HG03159 (cell line): Measurements from ENCODE around the gene TEX30.
"Not testable (repeated sequence)": the region's sequence is repeated elsewhere in the genome, so short reads cannot be mapped to it uniquely, and the experiment has no call there.

Experiments
- ATAC-seq: cut with Tn5 transposase; IDR thresholded peaks from one replicate; pipeline ENCODE4 v1.9.1; 2021; ENCODE audit warnings: mild to moderate bottlenecking, moderate library complexity; ENCODE audit not compliant: unreplicated experiment

Gene TEX30

GRCh38 chr13:102773441-102774213 is at the start of gene TEX30:
TEX30 (minus strand) TSS chr13:102773786; CDS start chr13:102770026, 3,760 bp downstream.
- ATAC-seq = peak; percentile 90

DNA sequence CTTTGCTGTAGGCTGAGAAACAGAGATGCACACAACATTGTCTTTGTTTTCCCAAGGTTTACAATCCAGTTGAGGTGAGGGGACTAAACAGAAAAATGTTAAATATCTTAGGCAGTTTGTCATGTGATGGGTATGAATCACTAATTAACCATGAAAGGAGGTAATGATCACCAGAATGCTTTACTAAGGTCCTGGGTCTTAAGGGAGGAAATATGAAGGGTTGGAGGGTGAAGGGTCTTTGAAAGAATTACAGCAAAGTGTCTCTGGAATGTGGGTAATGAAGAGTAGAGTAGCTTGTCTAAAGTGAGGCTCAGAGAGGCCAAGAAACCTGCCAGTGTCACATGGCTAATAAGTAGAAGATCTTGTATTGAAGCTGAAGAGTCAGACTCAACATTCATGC is 44.3 kb upstream of the TEX30 start:
- no peak for ATAC-seq

- no peak for ATAC-seq
Measured at GRCh38 chr13:102817241-102817640, 43.7 kb upstream of the TEX30 start.

DNA sequence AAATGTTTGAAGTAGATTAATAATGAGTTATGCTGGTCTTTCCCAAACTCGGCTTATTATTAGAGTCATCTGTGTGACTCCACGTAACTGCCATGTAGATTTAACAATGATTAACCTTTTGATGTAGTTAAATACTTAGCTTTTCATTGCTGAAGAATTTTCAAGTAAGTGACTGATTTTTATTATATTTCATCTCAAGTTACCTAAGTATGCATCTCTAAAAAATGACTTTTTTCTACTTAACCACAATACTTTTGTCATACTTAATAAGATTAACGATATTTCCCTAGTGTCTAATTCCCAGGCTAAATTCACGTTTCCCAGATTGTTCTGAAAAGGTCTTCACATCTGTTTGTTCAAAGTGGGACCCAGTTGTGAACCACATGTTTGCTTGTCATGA is 43.1 kb upstream of the TEX30 start:
- no peak for ATAC-seq

DNA sequence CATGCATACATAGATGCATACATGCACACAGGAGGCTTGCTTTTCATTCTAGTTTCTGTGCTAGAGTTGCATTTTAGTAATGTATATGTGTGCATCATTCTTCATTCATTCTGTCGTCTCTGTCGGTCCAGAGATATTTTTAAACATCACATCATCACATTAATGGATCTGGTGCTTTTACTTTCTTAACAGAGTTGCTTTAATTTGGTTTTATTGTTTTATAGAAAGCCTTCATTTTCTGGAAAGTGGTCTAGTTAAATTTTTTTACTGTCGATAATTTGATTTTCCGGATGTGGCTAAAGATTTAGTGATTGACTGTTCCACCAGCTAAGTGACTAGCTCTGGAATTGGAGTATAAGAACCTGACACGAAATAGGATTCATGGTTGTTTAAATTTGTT is 42.2 kb upstream of the TEX30 start:
- no peak for ATAC-seq

- ATAC-seq = no peak
Measured at GRCh38 chr13:102814793-102815192, 41.2 kb upstream of the TEX30 start.

DNA sequence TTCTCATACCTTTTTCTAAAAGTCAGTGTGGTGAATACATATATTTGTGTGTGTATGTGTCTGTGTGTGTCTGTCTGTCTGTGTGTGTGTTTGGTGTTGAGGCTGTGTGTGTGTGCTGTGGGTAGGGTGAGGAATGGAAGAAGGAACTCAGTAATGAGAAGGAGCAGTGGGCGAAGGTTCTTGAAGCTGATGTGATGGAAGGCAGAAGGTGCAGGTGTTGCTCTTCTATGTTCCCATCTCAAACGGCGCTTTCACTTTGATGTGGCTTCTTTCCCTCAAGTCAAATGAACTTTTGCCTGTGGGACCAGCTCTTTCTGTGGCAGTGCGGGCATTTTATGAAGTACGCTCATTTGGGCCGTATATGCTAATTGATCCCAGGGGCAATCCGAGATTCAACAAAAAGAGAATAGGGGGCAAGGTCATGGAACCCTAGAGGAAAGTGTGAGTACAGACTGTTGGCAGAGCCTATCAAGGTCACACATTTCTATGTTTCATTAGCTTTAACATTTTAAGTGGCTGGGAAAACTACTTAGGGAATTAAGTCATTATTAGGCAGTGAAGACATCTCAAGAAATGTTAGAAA is 40.5 kb upstream of the TEX30 start:
- no peak for ATAC-seq

GRCh38 chr13:102812611-102813287 is 39.2 kb upstream of the TEX30 start:
- ATAC-seq = no peak

GRCh38 chr13:102807699-102808098 is 34.1 kb upstream of the TEX30 start:
- ATAC-seq = no peak

- ATAC-seq = no peak
Measured at GRCh38 chr13:102805680-102806079, 32.1 kb upstream of the TEX30 start.

DNA sequence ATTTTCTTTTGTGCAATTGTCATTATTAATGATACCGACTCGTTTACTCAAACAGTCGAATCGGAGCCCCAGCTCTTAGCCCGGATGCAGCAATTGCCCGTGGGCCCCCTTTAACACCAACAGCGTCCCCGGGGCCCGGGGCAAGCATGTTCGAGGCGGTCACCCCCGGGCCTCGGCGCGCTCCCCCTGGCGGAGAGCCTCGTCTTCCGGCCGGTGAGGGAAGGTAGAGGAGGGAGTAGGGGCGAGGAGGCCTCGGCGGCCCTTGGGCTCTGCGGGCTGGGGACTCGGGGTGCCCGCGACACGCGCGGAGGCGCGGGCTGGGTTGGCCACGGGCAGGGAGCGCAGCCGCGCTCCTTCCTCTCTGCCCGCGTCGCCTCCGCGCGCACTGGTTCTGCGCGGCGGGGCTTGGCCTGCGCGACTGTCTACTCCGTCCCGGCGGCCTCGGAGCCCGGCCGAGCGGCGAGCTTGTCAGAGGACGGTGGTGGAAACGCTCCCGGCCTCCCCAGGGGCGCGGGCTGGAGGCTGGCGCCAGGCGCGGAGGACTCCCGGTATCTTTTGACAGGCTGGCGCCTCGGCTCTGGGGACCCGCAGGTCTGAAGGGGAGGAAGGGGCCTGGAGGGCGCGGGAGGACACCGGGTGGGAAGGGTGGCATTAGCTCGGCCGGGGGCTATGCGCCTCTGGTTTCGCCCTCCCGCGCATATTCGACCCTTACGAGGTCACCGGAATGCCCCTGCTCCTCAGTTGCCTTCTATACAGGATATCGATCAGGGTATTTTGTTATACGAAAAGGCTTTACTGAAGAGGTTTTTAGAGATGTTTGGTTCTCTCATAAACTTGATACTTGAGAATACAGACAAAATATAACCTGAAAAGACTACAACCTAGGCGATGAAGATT is 26.8 kb upstream of the TEX30 start:
- ATAC-seq = peak; percentile 78

- peak; percentile 5 for ATAC-seq
Measured at GRCh38 chr13:102799426-102800144, 26.0 kb upstream of the TEX30 start.

- ATAC-seq = peak; percentile 85
Measured at GRCh38 chr13:102798581-102799425, 25.2 kb upstream of the TEX30 start, which contains the start of the genes BIVM and POGLUT2. BIVM (plus strand) TSS chr13:102799119; CDS start chr13:102807268, 8,149 bp downstream. POGLUT2 (minus strand) TSS chr13:102798976; CDS start chr13:102798670, 306 bp downstream.

DNA sequence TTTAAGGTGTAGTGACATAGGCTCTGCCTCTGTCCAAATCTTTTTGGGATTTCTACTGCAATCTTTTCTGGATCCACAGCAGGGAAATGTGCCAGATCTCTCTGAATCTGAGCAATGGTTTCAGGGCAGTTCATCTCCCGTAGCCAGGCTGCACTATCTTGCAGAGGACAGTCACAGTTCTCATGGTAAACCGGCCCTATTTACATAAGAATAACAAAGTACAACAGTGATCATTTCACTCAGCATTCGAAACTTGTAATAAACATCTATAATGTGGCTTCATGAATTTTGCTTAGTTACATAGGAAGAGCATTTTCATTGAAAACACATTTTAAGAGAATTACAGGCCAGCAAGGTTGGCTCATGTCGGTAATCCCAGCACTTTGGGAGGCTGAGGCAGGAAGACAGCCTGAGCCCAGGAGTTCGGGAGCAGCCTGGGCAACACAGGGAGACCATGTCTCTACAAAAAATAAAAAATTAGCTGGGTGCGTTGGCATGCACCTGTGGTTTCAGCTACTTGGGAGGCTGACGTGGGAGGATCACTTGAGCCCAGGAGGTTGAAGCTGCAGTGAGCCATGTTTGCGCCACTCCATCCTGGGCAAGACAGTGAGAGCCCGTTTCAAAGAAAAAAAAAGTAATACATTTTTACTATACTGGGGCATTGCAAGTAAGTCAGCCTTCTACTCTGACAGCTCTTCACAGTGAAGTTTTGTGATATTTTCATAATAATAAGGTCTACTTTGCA is 20.2 kb upstream of the TEX30 start:
- ATAC-seq = no peak

DNA sequence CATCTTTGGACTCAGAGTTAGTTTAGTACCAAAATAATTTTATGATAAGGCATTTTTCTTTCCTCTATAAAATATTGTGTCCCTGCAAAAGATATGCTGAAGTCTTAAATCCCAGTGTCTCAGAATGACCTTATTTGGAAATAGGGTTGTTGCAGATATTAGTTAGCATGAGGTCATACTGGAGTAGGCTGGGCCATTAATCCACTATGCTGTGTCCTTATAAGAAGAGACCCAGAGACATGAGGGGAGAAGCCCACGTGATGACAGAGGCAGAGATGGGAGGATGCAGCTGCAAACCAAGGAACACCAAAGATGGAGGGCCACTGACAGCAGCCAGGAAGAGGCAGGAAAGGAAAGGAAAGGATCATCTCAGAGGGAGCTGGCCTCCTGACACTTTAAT is 18.8 kb upstream of the TEX30 start:
- no peak for ATAC-seq

DNA sequence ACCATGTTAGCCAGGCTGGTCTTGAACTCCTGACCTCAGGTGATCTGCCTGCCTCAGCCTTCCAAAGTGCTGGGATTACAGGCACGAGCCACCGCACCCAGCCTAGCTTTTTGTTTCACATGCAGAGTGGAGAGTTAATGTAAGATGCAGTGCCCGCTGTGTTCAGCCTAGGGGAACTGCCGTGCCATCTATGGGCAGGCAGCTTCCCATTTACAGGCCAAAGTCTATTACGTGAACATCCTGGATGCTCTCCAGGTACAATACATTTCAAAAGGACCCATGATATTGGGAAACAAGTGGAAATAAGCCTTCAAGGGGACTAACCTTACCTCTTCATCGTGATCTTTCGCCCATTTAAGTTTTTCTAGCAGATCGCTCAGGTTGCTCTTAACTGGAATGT is 15.1 kb upstream of the TEX30 start:
- no peak for ATAC-seq

DNA sequence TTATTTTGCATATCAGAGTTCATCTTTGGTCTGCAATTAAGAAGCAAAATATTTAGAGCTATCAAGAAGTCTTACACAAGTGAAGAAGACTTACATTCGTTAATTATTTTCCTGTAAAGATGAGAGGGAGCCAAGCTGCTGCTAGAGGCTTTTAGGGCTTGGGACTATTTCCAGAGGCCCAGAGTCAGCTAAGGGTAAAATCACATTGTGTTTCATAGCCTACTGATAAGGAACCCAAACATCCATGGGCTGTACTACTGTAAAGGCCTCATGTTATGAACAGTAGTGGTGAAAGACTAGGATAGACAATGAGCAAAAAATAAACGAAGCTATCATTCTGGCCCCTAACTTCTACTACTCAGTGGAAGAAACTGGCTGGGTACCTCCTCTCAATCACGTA is 10.9 kb upstream of the TEX30 start:
- ATAC-seq = no peak

DNA sequence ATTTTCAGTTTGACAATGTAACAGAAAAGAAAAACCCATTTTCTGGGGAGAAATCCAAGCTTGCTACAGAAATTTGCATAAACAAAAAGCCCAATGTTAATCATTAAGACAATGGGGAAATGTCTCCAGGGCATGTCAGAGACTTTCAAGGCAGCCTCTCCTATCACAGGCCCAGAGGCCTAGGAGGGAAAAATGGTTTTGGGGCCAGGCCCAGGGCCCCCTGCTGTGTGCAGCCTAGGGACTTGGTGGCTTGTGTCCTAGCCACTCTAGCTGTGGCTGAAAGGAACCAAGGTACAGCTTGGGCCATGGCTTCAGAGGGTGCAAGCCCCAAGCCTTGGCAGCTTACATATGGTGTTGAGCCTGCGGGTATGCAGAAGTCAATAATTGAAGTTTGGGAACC is 8.0 kb upstream of the TEX30 start:
- ATAC-seq = no peak

DNA sequence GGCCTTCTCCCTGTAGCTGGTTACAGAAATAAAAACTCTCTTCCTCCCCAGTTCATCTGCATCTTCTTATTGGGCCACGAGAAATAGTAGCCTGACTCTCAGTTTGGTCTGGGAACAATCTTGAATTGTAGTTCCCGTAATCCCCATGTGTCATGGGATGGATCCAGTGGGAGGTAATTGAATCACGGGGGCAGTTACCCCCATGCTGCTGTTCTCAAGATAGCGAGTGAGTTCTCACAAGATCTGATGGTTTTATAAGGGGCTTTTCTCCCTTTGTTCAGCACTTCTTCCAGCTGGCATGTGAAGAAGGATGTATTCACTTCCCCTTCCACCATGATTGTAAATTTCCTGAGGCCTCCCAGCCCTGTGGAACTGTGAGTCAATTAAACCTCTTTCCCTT is 7.1 kb upstream of the TEX30 start:
- not testable (repeated sequence) for ATAC-seq
